ENCODE results near the gene CHRNA9.

Gene CHRNA9

GRCh38 chr4:40327340-40327739, 7.8 kb upstream of the CHRNA9 start:
- no peaks in the 10 kb centered on the region for H3K36me3 ChIP-seq (ENCODE audit: insufficient read depth)
- no peaks in the 10 kb centered on the region for H3K27me3 ChIP-seq (ENCODE audit: insufficient read depth, low read depth)
- H3K27ac ChIP-seq = no peak overlapping the region
- no peak for TF ChIP-seq CTCF (conservative IDR thresholded peaks at IDR 0.05; ENCODE audit: low read depth, low read length)
- H3K79me2 ChIP-seq (ENCODE audit: insufficient read depth, low read depth) = no peaks in the 10 kb centered on the region
- H3K9ac ChIP-seq = no peak overlapping the region
- no peak overlapping the region for H3K4me3 ChIP-seq (IDR thresholded peaks at IDR 0.05; ENCODE audit: insufficient read depth, low read depth, low read length)
- peaks cover 7% of the 10 kb centered on the region for H3K4me1 ChIP-seq (ENCODE audit: low read depth, poor library complexity, severe bottlenecking)
- H4K20me1 ChIP-seq (ENCODE audit: insufficient read depth) = no peaks in the 10 kb centered on the region
- H3K4me2 ChIP-seq = no peak overlapping the region
- no peak overlapping the region for H2AFZ ChIP-seq (ENCODE audit: low read depth)

- H4K20me1 ChIP-seq (ENCODE audit: insufficient read depth) = no peaks in the 10 kb centered on the region
- TF ChIP-seq CTCF (conservative IDR thresholded peaks at IDR 0.05; ENCODE audit: low read depth, low read length) = no peak
- no peaks in the 10 kb centered on the region for H3K36me3 ChIP-seq (ENCODE audit: insufficient read depth)
- no peak overlapping the region for H3K27ac ChIP-seq
- H3K9ac ChIP-seq = no peak overlapping the region
- H3K79me2 ChIP-seq (ENCODE audit: insufficient read depth, low read depth) = no peaks in the 10 kb centered on the region
- H3K4me2 ChIP-seq = no peak overlapping the region
- H2AFZ ChIP-seq (ENCODE audit: low read depth) = no peak overlapping the region
- H3K4me1 ChIP-seq (ENCODE audit: low read depth, poor library complexity, severe bottlenecking) = peaks cover 7% of the 10 kb centered on the region
- no peaks in the 10 kb centered on the region for H3K27me3 ChIP-seq (ENCODE audit: insufficient read depth, low read depth)
- H3K4me3 ChIP-seq (IDR thresholded peaks at IDR 0.05; ENCODE audit: insufficient read depth, low read depth, low read length) = no peak overlapping the region
Observed at GRCh38 chr4:40328383-40328782, 6.8 kb upstream of the CHRNA9 start.

GRCh38 chr4:40329805-40330204, 5.3 kb upstream of the CHRNA9 start:
- H3K4me2 ChIP-seq = no peak overlapping the region
- H3K4me1 ChIP-seq (ENCODE audit: low read depth, poor library complexity, severe bottlenecking) = peaks cover 7% of the 10 kb centered on the region
- no peaks in the 10 kb centered on the region for H3K36me3 ChIP-seq (ENCODE audit: insufficient read depth)
- TF ChIP-seq CTCF (conservative IDR thresholded peaks at IDR 0.05; ENCODE audit: low read depth, low read length) = no peak
- no peak overlapping the region for H2AFZ ChIP-seq (ENCODE audit: low read depth)
- H3K27ac ChIP-seq = no peak overlapping the region
- no peaks in the 10 kb centered on the region for H4K20me1 ChIP-seq (ENCODE audit: insufficient read depth)
- no peaks in the 10 kb centered on the region for H3K79me2 ChIP-seq (ENCODE audit: insufficient read depth, low read depth)
- H3K9ac ChIP-seq = no peak overlapping the region
- H3K4me3 ChIP-seq (IDR thresholded peaks at IDR 0.05; ENCODE audit: insufficient read depth, low read depth, low read length) = no peak overlapping the region
- H3K27me3 ChIP-seq (ENCODE audit: insufficient read depth, low read depth) = no peaks in the 10 kb centered on the region

GRCh38 chr4:40330536-40330935, 4.6 kb upstream of the CHRNA9 start:
- H3K27me3 ChIP-seq (ENCODE audit: insufficient read depth, low read depth) = no peaks in the 10 kb centered on the region
- no peaks in the 10 kb centered on the region for H3K36me3 ChIP-seq (ENCODE audit: insufficient read depth)
- TF ChIP-seq CTCF (conservative IDR thresholded peaks at IDR 0.05; ENCODE audit: low read depth, low read length) = no peak
- no peak overlapping the region for H3K4me3 ChIP-seq (IDR thresholded peaks at IDR 0.05; ENCODE audit: insufficient read depth, low read depth, low read length)
- H4K20me1 ChIP-seq (ENCODE audit: insufficient read depth) = no peaks in the 10 kb centered on the region
- H3K4me1 ChIP-seq (ENCODE audit: low read depth, poor library complexity, severe bottlenecking) = peaks cover 2% of the 10 kb centered on the region
- no peak overlapping the region for H2AFZ ChIP-seq (ENCODE audit: low read depth)
- H3K27ac ChIP-seq = no peak overlapping the region
- H3K4me2 ChIP-seq = no peak overlapping the region
- H3K79me2 ChIP-seq (ENCODE audit: insufficient read depth, low read depth) = no peaks in the 10 kb centered on the region
- H3K9ac ChIP-seq = no peak overlapping the region
